HG03139 (cell line): ENCODE data around the gene ADARB2.
"Not testable (repeated sequence)": the region's sequence is repeated elsewhere in the genome, so short reads cannot be mapped to it uniquely, and the experiment has no call there.

Experiments used
- ATAC-seq: cut with Tn5 transposase; IDR thresholded peaks from one replicate; pipeline ENCODE4 v1.9.1; 2021; ENCODE audit not compliant: unreplicated experiment

The ADARB2 gene

DNA sequence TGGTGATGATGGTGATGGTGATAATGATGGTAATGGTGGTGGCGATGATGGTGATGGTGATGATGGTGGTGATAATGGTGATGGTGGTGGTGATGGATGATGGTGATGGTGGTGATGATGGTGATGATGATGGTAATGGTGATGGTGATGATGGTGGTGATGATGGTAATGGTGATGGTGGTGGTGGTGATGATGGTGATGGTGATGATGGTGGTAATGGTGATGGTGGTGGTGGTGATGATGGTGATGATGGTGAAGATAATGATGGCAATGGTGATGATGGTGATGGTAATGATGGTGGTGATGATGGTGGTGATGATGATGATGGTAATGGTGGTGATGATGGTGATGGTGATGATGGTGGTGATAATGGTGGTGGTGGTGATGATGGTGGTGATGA lies 517.5 kb downstream of the ADARB2 start:
- ATAC-seq: not testable (repeated sequence)

- no peak for ATAC-seq
These were observed 519.7 kb downstream of the ADARB2 start for GRCh38 chr10:1217661-1218060.

- ATAC-seq: no peak
These were observed 520.1 kb downstream of the ADARB2 start for GRCh38 chr10:1217237-1217587.

DNA sequence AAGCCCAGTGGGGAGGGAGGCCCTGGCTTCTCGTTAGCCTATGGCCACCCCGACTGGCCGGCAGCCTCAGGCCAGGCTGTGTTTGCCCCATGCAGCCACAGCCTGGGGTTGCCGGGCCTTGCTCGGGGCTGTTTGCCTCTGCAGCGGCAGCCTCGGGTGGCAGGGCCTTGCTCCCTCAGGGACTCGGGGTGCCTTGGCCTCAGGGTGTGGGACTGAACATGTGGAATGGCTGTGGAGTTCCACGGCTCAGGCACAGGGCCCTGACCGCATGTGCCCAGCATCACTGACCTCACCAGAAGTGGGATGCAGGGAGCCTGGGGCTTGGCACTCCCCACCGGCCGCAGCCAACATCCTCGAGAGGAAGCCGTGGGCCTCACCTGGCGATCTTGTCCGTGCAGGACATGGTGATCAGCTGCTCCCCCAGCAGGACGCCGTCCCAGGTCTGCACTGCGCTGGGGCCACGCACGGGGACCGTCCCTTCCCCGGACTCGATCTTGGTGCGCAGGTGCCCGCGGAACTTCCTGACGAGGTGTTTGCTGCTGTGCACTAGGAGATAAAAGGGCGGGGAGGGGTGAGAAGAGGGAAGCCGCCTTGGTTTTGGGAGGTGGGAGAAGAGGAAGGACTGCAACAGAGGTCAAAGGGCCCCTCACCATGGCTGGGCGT lies 520.6 kb downstream of the ADARB2 start:
- no peak for ATAC-seq

DNA sequence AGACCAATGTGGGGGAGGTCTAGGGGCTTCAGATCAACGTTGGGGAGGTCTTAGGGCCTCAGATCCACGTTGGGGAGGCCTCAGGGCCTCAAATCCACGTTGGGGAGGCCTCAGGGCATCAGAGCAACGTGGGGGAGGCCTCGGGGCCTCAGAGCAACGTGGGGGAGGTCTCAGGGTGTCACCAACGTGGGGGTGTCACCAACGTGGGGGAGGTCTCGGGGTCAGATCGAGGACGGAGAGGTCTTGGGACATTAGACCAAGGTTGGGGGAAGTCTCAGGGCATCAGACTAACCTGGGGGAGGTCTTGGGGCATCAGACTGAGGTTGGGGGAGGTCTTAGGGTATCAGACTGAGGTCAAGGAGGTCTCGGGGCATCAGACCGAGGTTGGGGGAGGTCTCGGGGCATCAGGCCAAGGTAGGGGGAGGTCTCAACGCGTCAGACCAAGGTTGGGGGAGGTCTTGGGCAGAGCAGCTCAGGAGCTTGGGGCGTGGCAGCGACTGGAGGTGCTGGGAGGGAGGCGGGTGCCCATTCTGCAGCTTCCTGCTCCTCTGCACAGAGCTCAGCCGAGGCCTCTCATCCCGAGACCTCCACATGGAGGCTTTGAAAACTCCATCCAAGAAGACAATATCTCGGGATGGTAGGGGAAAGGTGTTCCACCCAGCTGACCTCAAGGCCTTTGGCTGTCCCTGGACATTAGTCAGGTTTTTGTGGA lies 521.3 kb downstream of the ADARB2 start:
- ATAC-seq: no peak

DNA sequence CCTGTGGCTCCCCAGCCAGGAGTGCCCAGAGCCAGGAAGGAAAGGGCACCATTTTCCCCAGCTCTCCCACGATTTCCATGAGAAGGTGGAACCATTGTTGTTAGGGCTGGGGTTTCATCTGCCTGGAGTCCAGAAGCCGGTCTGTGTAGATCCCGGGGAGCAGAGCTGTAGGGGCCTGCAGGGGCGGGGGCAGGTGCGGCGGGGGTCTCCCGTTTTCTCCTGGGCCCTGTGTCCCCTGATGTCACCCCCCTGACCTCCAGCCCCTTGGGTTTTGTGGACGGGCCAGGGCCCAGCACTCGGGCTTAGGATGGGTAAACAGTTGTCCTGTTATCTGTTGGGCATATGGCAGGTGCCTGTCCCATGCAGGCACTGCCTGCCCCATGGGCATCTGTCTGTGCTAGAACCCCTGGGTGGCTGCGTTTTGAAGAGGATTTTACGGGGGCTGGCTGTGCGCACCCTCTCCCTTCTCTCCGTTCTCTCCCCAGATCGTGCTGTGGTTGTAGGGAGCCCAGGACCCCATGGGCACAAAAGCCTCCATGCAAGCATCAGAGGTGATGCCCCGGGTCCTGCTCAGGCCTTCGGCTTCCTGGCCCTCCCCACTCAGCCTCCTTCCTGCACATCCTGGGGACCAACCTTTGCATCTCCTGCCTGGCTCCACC lies 522.3 kb downstream of the ADARB2 start:
- ATAC-seq: no peak

DNA sequence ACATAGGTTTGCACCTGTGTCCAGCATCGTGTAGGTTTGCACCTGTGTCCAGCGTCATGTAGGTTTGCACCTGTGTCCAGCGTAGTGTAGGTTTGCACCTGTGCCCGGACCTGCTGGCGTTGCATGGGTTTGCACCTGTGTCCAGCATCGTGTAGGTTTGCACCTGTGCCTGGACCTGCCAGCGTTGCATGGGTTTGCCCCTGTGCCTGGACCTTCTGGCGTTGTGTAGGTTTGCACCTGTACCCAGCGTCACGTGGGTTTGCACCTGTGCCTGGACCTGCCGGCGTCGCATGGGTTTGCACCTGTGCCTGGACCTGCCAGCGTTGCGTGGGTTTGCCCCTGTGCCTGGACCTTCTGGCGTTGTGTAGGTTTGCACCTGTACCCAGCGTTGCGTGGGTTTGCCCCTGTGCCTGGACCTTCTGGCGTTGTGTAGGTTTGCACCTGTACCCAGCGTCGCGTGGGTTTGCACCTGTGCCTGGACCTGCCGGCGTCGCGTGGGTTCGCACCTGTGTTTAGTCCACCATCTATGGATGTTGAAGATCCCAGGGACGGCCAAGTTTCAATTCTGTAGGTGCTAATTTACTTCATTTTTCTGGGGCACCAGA lies 523.2 kb downstream of the ADARB2 start:
- ATAC-seq: no peak

DNA sequence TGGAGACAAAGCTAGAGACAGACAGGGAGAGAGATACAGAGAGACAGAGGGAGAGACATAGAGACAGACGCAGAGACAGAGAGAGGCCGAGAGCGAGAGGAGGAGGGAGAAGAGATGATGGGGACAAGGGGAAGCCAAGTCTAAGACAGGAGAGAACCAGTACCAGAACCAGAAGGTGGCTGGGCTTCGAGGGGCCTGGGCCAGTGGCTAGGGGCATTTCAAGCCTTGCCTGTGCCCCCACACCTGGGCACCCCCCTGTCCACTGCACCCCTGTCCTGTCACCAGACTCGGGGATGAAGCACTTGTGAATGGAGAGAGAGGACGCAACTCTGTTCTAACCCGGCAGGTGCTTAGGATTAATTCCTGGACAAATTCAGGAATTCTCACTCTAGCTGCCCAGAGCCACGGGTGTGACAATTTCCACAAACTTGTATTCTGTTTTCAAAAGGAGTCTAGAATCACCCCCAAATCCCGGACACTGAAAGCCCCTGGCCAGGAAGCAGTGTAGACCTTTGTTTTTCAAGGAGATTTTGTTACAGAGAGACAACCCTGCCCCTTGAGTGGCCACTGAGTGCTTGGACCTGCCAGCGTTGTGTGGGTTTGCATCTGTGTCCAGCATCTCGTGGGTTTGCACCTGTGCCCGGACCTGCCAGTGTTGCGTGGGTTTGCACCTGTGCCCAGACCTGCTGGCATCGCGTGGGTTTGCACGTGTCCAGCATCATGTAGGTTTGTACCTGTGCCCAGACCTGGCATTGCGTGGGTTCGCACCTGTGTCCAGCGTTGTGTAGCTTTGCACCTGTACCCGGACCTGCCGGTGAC lies 523.9 kb downstream of the ADARB2 start:
- no peak for ATAC-seq

- no peak for ATAC-seq
These were observed 524.7 kb downstream of the ADARB2 start for GRCh38 chr10:1212571-1213141.

GRCh38 chr10:1211844-1212570 lies 525.3 kb downstream of the ADARB2 start:
- ATAC-seq: no peak

DNA sequence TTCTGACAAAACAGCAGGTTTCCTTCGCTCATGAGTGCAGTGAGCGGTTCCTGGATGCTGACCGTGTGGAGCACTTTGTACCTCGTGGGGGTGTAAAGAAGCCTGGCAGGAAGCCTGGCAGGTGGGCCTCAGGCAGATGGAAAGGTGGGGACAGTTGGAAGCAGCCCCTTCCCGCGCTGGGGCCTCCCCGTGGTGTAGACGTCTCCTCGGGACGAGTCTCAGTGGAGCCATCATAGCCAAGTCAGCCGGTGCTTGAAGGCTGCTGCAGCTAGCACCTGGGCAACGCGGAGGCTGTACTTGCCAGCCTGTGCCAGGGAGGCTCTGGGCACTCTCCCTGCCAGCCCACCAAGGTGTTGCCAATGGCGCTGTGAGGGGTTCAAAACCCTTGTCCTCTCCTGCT lies 526.7 kb downstream of the ADARB2 start:
- ATAC-seq: no peak

GRCh38 chr10:1209355-1209979 lies 527.9 kb downstream of the ADARB2 start:
- no peak for ATAC-seq

DNA sequence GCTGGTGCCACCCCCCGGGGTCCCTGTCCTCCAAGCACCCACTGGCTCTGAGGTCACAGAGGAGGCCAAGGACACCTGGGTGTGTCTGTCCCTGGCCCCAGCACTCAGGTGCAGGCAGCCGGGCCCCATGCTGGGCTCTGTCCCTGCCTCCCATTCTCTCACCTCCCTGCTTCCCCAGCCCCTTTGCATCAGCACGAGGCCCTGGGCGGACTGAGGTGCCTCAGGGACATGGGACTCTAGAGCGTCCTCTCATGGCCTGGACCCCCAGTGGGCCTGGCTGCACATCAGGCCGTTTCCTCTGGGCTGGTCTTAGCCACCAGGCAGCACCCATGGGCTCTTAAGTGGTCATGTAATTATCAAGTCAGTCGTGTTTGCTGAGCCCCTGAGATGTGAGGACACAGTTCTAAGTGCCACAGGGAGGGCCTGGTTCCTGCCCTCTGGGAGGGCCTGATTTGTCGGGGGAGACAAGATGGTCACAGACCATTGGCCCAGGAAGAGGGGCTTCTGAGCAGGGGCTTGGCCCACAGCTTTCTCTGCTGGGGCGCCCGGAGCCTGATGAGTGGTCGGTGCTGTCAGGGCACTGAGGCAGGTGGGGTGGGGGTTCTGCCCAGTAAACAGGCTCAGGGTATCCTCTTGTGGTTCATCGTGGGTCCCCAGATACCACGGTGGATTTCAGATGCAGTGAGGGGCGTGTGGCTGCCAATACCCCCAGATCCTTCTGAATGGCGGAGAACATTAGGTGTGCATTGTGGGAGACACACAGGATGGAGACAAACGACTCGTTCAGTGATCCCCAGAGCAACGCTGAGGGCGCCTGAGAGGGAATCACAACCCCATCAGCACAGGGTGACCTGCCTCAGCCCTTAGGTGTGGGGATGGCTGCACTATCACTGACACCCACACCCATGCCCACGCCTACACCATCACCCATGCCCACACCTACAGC lies 528.7 kb downstream of the ADARB2 start:
- ATAC-seq: no peak

- no peak for ATAC-seq
These were observed 530.7 kb downstream of the ADARB2 start for GRCh38 chr10:1206601-1207000.

DNA sequence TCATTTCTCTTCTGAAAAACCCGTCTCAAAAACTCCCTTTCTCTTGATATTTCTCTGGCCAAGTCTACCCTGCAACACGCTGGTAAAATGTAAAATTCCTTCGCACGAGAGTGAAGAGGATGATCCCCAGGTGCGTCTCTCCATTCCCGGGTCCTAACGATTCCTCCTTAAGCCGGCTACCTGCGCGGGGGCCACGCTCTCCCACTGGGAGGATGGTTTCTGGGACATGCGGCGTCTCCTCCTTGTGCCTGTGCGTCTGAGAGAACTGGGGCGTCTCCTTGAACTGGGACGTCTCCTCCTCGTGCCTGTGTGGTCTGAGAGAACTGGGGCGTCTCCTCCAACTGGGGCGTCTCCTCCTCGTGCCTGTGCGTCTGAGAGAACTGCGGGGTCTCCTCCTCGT lies 531.2 kb downstream of the ADARB2 start:
- no peak for ATAC-seq

DNA sequence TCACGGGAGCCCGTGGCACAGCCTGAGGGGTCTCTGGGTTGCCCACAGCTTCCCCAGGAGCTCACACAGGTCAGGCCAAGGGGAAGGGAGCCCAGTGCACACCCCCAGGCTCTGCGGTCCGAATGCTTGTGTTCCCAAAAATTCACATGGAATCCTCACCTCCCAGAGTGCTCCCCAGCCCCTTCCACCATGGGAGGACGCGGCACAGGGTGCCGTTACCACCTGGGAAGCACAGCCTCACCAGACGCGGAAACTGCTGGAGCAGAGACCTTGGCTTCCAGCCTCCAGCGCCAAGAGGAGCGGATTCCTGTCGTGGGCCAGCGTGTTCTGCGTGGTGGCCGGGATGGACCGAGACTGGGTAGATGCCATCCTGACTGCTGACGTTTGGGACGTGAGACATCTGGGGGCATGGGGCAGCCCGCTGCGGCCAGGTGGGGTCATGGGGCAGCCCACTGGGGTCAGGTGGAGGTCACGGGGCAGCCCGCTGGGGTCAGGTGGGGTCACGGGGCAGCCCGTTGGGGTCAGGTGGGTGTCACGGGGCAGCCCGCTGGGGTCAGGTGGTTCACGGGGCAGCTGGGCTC lies 531.8 kb downstream of the ADARB2 start:
- no peak for ATAC-seq

GRCh38 chr10:1204434-1205326 lies 532.6 kb downstream of the ADARB2 start:
- ATAC-seq: no peak
